GM18508 (cell line): ENCODE measurements around the gene RDH11.
"Not testable (repeated sequence)": the region's sequence is repeated elsewhere in the genome, so short reads cannot be mapped to it uniquely, and the experiment has no call there.

Source experiments
- ATAC-seq: cut with Tn5 transposase; IDR thresholded peaks from one replicate; pipeline ENCODE4 v1.9.1; 2021; ENCODE audit warnings: moderate number of reproducible peaks; ENCODE audit not compliant: insufficient read depth, unreplicated experiment

Gene RDH11, protein sequence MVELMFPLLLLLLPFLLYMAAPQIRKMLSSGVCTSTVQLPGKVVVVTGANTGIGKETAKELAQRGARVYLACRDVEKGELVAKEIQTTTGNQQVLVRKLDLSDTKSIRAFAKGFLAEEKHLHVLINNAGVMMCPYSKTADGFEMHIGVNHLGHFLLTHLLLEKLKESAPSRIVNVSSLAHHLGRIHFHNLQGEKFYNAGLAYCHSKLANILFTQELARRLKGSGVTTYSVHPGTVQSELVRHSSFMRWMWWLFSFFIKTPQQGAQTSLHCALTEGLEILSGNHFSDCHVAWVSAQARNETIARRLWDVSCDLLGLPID

DNA sequence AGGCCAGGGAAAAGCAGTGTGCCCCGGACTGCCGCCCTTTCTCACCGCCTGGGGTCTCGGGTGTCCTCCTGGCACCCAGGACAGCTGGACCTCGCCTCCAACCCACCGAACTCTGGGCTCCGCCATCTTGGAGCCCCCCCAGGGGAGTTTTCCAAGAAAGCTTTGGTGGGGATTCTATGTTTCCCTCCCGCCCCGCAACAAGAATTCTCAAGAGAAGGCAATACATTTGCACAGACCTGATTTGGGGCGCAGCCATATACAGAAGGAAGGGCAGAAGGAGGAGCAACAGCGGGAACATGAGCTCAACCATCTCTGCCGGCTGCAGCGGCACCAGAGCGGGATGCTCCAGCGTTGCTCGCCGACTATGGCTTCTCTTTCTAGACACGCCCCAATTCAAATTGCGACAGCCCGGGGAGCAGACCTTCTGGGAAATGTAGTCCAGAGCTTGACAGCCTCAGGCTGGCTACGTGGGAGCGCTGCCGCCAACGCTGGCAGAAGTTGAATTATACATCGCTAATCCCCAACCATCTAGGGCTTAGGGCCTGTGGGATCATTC is at the start of gene RDH11:
Gene RDH11 (minus strand): TSS at position 371 of the 556 bp plus-strand sequence. CDS start 61 bp downstream, at position 310.
- peak; percentile 54 for ATAC-seq

- no peak for ATAC-seq
Measured at GRCh38 chr14:67744046-67744445, 48.5 kb upstream of the RDH11 start.

- ATAC-seq, result no peak
Measured at GRCh38 chr14:67738740-67739504, 43.4 kb upstream of the RDH11 start.

GRCh38 chr14:67736771-67737170 is 41.2 kb upstream of the RDH11 start:
- ATAC-seq, result no peak

DNA sequence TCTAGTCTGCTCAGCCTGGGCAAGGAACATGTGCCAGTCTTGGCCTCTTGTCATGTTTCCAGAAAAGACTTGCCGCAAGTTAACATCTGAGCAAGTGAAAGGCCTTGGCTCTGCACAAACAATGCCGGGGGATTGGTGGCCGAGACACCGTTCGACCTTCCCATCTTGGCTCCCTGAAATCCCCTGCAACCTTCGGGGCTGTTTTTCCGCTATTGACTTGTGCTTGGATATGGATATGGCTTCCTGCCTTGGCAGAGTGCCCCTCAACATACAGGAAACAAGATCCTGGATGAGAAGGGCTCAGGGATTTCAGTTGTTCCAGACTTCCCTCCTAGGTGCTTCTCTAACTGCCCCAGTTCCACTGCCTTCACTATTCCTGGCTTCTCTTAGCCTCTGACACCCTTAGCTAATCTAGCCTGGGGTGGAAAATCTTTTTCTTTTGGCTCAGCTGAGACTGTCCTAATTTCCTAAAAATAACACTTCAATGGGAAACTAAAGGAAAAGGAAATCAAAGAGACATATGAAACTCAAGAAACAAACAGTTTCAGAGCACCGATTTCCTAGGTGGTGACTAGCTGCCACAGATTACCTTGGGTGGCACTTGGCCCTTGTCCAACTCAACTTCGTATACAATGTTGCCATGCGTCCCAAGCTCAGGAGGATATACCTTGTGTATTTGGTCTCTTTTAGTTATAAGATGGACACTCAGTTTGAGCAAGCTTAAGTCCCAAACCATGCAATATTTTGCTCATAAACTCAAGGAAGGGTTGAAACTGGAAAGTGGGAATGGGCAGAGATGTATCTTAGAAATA is 40.0 kb upstream of the RDH11 start:
- no peak for ATAC-seq

- no peak for ATAC-seq
Measured at GRCh38 chr14:67734675-67735074, 39.1 kb upstream of the RDH11 start.

- ATAC-seq, result no peak
Measured at GRCh38 chr14:67733616-67734015, 38.1 kb upstream of the RDH11 start.

GRCh38 chr14:67729072-67729885 is 33.7 kb upstream of the RDH11 start:
- no peak for ATAC-seq

DNA sequence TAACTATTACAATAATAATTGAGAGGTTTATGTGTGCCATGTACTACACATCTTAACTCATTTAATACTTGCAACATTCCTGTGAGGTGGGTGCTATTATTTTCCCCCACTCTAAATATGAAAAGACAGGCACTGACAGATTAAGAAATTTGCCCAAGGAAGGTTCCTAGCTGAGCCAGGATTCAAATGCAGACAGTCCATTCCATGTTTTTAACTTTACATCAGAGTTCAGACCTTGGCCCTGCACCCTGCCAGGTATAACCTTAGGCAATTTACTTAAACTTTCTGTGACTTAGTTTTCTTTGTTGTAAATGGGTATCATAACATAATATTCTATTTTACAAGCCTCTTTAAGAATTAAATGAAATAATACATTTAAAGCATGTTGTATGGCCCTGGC is 32.7 kb upstream of the RDH11 start:
- no peak for ATAC-seq

GRCh38 chr14:67727361-67727760 is 31.8 kb upstream of the RDH11 start:
- ATAC-seq, result no peak

GRCh38 chr14:67725171-67725570 is 29.6 kb upstream of the RDH11 start:
- no peak for ATAC-seq

GRCh38 chr14:67722293-67722692 is 26.7 kb upstream of the RDH11 start:
- no peak for ATAC-seq

DNA sequence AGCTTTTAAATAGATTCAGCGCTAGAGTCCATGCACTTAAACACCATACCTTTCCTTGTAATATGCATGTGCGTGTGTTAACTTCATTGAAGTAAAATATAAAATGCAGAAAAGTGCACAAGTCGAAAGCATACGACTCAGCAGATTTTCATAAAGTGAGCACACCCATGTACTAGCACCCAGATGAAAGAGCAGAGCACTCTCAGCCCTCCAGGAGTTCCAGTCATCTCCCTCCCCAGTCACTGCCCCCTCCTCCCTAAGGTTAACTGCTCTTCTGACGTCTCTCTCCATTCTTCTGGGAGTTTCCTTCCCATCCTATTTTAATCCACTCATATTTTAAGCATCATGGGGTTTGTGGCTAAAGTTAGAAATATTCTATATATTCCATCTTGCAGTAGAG is 26.3 kb upstream of the RDH11 start:
- no peak for ATAC-seq

DNA sequence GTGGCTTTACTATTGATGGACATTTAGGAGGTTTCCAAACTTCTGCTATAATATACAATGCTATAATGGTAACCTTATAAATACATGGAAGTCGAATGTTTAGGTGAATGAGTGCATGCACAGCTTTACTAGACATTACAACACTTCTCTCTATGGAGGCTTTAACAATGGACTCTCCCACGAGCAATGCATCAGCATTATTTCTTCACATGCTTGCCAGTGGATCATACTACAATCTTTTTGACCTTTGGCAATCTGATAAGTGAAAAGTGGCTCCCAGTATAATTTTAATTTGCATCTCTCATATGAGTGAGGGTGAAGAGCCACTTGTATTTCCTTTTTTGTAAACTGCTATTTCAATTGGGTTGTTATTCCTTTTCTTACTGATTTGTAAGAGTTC is 24.3 kb upstream of the RDH11 start:
- ATAC-seq, result no peak

DNA sequence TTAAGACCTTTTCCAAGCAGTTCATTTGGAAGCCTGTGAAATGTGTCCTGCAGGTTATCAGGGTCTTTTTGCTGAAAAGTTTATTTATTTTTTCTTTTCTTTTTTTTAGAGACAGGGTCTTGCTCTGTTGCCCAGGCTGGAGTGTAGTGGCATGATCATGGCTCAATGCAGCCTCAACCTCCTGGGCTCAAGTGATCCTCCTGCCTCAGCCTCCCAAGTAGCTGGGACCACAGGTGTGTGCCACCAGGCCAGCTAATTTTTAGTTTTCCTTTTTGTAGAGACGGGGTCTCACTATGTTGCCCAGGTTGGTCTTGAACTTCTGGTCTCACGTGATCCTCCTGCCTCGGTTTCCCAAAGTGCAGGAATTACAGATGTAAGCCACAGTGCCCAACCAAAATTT is 23.8 kb upstream of the RDH11 start:
- ATAC-seq, result not testable (repeated sequence)

GRCh38 chr14:67718265-67718664 is 22.7 kb upstream of the RDH11 start:
- no peak for ATAC-seq

- no peak for ATAC-seq
Measured at GRCh38 chr14:67717048-67717447, 21.5 kb upstream of the RDH11 start.

DNA sequence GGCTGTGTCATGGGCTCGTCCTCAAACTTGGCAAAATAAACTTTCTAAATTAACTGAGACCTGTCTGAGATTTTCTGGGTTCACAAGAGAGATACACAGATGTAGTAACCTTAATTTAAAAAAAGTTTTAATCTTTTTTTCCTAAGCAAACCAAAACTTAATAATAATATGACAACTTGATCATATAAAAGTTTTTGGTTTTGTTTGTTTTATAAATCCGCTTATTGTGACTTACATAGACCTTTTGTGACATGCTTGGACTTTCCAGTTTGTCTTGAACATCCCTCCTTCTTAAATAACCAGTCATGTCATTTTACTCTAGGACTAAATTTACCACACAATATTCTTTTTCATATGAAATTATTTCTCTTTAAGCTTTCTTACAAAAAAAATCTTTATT is 14.6 kb upstream of the RDH11 start:
- ATAC-seq, result no peak

- ATAC-seq, result not testable (repeated sequence)
Measured at GRCh38 chr14:67709796-67710195, 14.2 kb upstream of the RDH11 start.

GRCh38 chr14:67709346-67709745 is 13.8 kb upstream of the RDH11 start:
- ATAC-seq, result not testable (repeated sequence)
